ENCODE data around the gene SHBG. TPM values are rescaled to one million over a fixed set of nuclear protein-coding genes. Genes with fewer than 3 reads are reported as not detected.

The SHBG gene
- total and polyA plus RNA-seq, 2 experiments from 2014 or later, result 0.38 to 0.48 TPM

- H3K9me2 ChIP-seq (ENCODE audit: insufficient read depth), result no peaks in the 10 kb centered on the region
- DNase-seq (ENCODE audit: low spot score), result no peak
- H3K9me3 Mint-ChIP-seq, result no peaks in the 10 kb centered on the region; the same call in 2 of the 3 replicates
- peaks cover 46% of the 10 kb centered on the region for H4K20me1 ChIP-seq (replicated peaks; ENCODE audit: insufficient read depth)
- no peaks in the 10 kb centered on the region; the same call in 1 of the 2 replicates for H3K27me3 ChIP-seq (ENCODE audit: insufficient read depth)
- no peak overlapping the region for H3K27ac Mint-ChIP-seq
- 0 out of 2 replicates have a peak, but pooled peaks cover 6% of the 10 kb centered on the region for H3K36me3 ChIP-seq (ENCODE audit: insufficient read depth)
- H3K27me3 Mint-ChIP-seq (ENCODE audit: insufficient read depth, low read depth, poor library complexity), result peaks cover 11% of the 10 kb centered on the region
- H3K79me2 ChIP-seq (replicated peaks; ENCODE audit: insufficient read depth), result peaks cover 64% of the 10 kb centered on the region
- peaks cover 23% of the 10 kb centered on the region for H3K4me1 ChIP-seq (ENCODE audit: insufficient read depth)
- H3K36me3 Mint-ChIP-seq (ENCODE audit: low read depth), result peaks cover 19% of the 10 kb centered on the region
- peaks cover 19% of the 10 kb centered on the region; the same call in 1 of the 2 replicates for H3F3A ChIP-seq (replicated peaks; ENCODE audit: low read depth)
- no peak overlapping the region for H3K4me3 ChIP-seq
- no peak overlapping the region for H3K4me3 Mint-ChIP-seq
- H3K4me1 Mint-ChIP-seq, result peaks cover 17% of the 10 kb centered on the region
- H3K4me2 ChIP-seq, result no peak overlapping the region
- no peak overlapping the region for H3K27ac ChIP-seq (ENCODE audit: low read depth)
- no peak for ATAC-seq
- no peak overlapping the region for H2AFZ ChIP-seq
- TF ChIP-seq EZH2phosphoT487 (IDR thresholded peaks at IDR 0.05; ENCODE audit: unreplicated experiment) (no peak), ZNF462 (CRISPR knock-in tag; IDR thresholded peaks at IDR 0.05) (no peak), JUNB (IDR thresholded peaks at IDR 0.05; ENCODE audit: unreplicated experiment) (no peak), REST (IDR thresholded peaks at IDR 0.05; ENCODE audit: unreplicated experiment) (no peak), EZH2 (IDR thresholded peaks at IDR 0.05; ENCODE audit: low read depth, unreplicated experiment) (no peak), STAT1 (IDR thresholded peaks at IDR 0.05; ENCODE audit: unreplicated experiment) (no peak), ZNF331 (CRISPR knock-in tag; IDR thresholded peaks at IDR 0.05; ENCODE audit: low read depth) (no peak), NANOG (IDR thresholded peaks at IDR 0.05; ENCODE audit: borderline replicate concordance) (no peak), CREB1 (CRISPR knock-in tag; IDR thresholded peaks at IDR 0.05; ENCODE audit: low read depth) (no peak), CTCF (conservative IDR thresholded peaks at IDR 0.05; ENCODE audit: low read depth in 2 of 2) (no peak), ZNF114 (CRISPR knock-in tag; IDR thresholded peaks at IDR 0.05) (no peak), ETS1 (IDR thresholded peaks at IDR 0.05) (no peak), POLR2AphosphoS5 (IDR thresholded peaks at IDR 0.05; ENCODE audit: low read depth) (no peak)
These were observed 19.3 kb upstream of the SHBG start for GRCh38 chr17:7610641-7611040.

Data from GM23338 (cell line).